Peyer's patch (tissue), 4 donors: ENCODE measurements around the gene ANO10.

ENCODE experiments used
- POLR2A ChIP-seq, 2 donors: fragments of 450-650 bp; IDR thresholded peaks; one replicate each; pipeline ENCODE4 v1.5.1; 2017; ENCODE audit warnings: antibody characterized with exemption in 2 of 2, mild to moderate bottlenecking in 2 of 2, moderate library complexity in 2 of 2
- TF ChIP-seq, protein P1 (sequence below), 6 experiments: fragments of 450-650 bp in 4 of 6; fragments of 200-600 bp in 2 of 6; sonication (generic) in 1 of 6; IDR thresholded peaks; one replicate each; pipeline ENCODE4 v1.5.1; 2017 to 2019; ENCODE audit warnings: antibody characterized with exemption in 6 of 6, mild to moderate bottlenecking in 3 of 6, moderate library complexity in 1 of 6

DNA sequence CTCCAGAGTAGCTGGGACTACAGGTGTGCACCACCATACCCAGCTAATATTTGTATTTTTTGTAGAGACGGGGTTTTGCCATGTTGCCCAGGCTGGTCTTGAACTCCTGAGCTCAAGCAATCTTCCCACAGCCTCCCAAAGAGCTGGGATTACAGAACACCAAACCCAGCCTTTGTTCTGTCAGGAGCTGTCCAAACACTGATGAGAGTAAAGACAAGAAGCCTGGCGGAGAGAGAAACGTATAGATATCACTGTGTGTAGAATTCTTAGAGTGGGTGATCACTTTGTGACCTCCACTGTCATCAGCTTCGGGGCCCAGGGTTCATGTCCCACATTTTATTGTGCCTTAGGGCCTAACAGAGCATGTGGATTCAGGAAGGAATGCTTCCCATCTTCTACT is 176.0 kb downstream of the ANO10 start:
- no peak for TF ChIP-seq POLR2A (IDR thresholded peaks at IDR 0.05)
- TF ChIP-seq, protein P1, sequence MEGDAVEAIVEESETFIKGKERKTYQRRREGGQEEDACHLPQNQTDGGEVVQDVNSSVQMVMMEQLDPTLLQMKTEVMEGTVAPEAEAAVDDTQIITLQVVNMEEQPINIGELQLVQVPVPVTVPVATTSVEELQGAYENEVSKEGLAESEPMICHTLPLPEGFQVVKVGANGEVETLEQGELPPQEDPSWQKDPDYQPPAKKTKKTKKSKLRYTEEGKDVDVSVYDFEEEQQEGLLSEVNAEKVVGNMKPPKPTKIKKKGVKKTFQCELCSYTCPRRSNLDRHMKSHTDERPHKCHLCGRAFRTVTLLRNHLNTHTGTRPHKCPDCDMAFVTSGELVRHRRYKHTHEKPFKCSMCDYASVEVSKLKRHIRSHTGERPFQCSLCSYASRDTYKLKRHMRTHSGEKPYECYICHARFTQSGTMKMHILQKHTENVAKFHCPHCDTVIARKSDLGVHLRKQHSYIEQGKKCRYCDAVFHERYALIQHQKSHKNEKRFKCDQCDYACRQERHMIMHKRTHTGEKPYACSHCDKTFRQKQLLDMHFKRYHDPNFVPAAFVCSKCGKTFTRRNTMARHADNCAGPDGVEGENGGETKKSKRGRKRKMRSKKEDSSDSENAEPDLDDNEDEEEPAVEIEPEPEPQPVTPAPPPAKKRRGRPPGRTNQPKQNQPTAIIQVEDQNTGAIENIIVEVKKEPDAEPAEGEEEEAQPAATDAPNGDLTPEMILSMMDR (IDR thresholded peaks at IDR 0.05) = no peak
